ENCODE measurements around the gene ZDHHC22. TPM values are rescaled to one million over a fixed set of nuclear protein-coding genes. Genes with fewer than 3 reads are reported as not detected.

Gene ZDHHC22
- total and polyA plus RNA-seq, 2 of the 13 experiments (the other 11 are each of a cell fraction or from before 2014, with no cell fraction given) = not detected

DNA sequence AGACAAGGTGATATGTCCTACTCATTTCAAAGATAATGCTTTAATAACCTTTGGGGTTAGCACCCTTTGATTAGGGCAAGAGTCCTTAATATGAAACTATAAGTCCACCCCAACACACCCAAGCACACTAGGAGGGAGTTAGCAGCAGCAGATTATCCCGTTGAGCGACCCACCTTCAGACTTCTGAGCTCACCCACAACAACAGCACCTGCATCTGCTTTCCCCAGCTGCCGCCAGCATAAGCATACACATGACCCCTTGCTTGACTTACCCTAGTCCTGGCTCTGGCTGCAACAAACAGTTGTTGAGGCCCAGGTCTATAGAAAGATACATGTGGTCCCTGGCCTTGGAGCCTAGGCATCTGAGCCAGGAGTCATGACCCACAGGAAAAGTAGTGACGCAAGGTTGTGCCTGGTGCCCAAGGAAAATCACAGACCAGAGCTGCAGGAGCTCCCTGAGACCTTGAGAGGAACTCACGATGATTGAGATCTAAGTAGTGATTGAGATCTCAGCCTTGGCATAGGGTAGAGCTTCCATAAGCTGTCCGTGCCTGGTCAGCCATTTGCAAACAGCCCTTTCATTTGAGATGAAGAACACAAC lies 19.0 kb downstream of the ZDHHC22 start:
- H3K79me2 ChIP-seq (ENCODE audit: insufficient read depth, low read length) = no peaks in the 10 kb centered on the region
- H3K4me3 ChIP-seq (replicated peaks in 1 of 3; ENCODE audit: insufficient read depth in 1 of 3, low read depth in 2 of 3, low read length in 3 of 3) = no peak overlapping the region
- no peaks in the 10 kb centered on the region for H4K20me1 ChIP-seq (ENCODE audit: insufficient read depth, low read length)
- no peak for FAIRE-seq
- no peak overlapping the region for H2AFZ ChIP-seq (ENCODE audit: low read length)
- H3K9me3 ChIP-seq (ENCODE audit: low read length) = no peaks in the 10 kb centered on the region
- CTCF ChIA-PET (ENCODE audit: low intra/inter-chr PET ratio, low total read pairs) = no interaction called here
- ATAC-seq = no peak
- intact Hi-C loops (cut with micrococcal nuclease; ENCODE audit: unreplicated experiment) (no loop called here), in situ Hi-C loops (cut with HindIII; ENCODE audit: extremely low pct_ligation_motif_present, low pct_unique_long_range_greater_than_20kb) (no loop called here)
- no peak overlapping the region for H3K9ac ChIP-seq (ENCODE audit: insufficient read depth, low read depth, low read length)
- peaks cover 32% of the 10 kb centered on the region for H3K4me1 ChIP-seq (ENCODE audit: insufficient read depth, low read length)
- POLR2A ChIA-PET = no interaction called here
- no peak overlapping the region for H3K27ac ChIP-seq (ENCODE audit: extremely low read length, insufficient read depth, low read length)
- 95% methylated on average over 6 of the region's 6 CpGs for WGBS (ENCODE audit: low lambda C conversion rate)
- H3K36me3 ChIP-seq (replicated peaks in 1 of 2; ENCODE audit: control insufficient read depth in 1 of 2, insufficient read depth in 2 of 2, low read length in 2 of 2) = no peaks in the 10 kb centered on the region
- no TSS peak for BruUV-seq (replicated peaks)
- H3K4me2 ChIP-seq (ENCODE audit: low read depth, low read length) = no peak overlapping the region
- H3K27me3 ChIP-seq (ENCODE audit: control insufficient read depth in 1 of 2, insufficient read depth in 2 of 2, low read length in 2 of 2) = peaks cover 1 to 12% of the 10 kb centered on the region in 2 experiments; a peak in 3 of 5 replicates
- DNase-seq (ENCODE audit: low spot score) = no peak
- TF ChIP-seq TFDP1 (CRISPR knock-in tag; IDR thresholded peaks at IDR 0.05; ENCODE audit: borderline replicate concordance) (no peak), ZNF788 (CRISPR knock-in tag; IDR thresholded peaks at IDR 0.05; ENCODE audit: borderline replicate concordance) (no peak), ZMAT3 (CRISPR knock-in tag; conservative IDR thresholded peaks at IDR 0.05) (no peak), ZNF274 (CRISPR knock-in tag; IDR thresholded peaks at IDR 0.05) (no peak), NONO (IDR thresholded peaks at IDR 0.05) (no peak), NONO (CRISPR knock-in tag; conservative IDR thresholded peaks at IDR 0.05) (no peak), ZNF18 (CRISPR knock-in tag; IDR thresholded peaks at IDR 0.05; ENCODE audit: insufficient replicate concordance) (no peak), ZNF556 (CRISPR knock-in tag; IDR thresholded peaks at IDR 0.05; ENCODE audit: borderline replicate concordance) (no peak), TOE1 (CRISPR knock-in tag; IDR thresholded peaks at IDR 0.05) (no peak), ZNF12 (CRISPR knock-in tag; IDR thresholded peaks at IDR 0.05) (no peak), KDM6A (CRISPR knock-in tag; IDR thresholded peaks at IDR 0.05; ENCODE audit: low read depth) (no peak), IRF2 (CRISPR knock-in tag; IDR thresholded peaks at IDR 0.05) (no peak), HNF1A (IDR thresholded peaks at IDR 0.05; ENCODE audit: low read depth) (no peak), HNF1A (CRISPR knock-in tag; IDR thresholded peaks at IDR 0.05; ENCODE audit: borderline replicate concordance) (no peak), RELA (CRISPR knock-in tag; IDR thresholded peaks at IDR 0.05) (no peak)
- TF ChIP-seq, protein P1, sequence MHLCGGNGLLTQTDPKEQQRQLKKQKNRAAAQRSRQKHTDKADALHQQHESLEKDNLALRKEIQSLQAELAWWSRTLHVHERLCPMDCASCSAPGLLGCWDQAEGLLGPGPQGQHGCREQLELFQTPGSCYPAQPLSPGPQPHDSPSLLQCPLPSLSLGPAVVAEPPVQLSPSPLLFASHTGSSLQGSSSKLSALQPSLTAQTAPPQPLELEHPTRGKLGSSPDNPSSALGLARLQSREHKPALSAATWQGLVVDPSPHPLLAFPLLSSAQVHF (CRISPR knock-in tag; IDR thresholded peaks at IDR 0.05) = no peak
- TF ChIP-seq, protein P2, sequence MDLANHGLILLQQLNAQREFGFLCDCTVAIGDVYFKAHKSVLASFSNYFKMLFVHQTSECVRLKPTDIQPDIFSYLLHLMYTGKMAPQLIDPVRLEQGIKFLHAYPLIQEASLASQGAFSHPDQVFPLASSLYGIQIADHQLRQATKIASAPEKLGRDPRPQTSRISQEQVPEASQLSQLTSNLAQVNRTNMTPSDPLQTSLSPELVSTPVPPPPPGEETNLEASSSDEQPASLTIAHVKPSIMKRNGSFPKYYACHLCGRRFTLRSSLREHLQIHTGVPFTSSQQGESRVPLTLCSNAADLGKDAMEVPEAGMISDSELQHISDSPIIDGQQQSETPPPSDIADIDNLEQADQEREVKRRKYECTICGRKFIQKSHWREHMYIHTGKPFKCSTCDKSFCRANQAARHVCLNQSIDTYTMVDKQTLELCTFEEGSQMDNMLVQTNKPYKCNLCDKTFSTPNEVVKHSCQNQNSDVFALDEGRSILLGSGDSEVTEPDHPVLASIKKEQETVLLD (CRISPR knock-in tag; IDR thresholded peaks at IDR 0.05; ENCODE audit: low read depth) = no peak

All from HepG2 (cell line).